Suppressor macrophage treated with lipopolysaccharide for 4 hours (primary cell): ENCODE measurements around the gene FLAD1.
A peak's percentile ranks its signal among the peaks of the same experiment; 100 is the strongest.

Experiments
- DNase-seq: peaks from one replicate; pipeline ENCODE4 v3.0.0-alpha.2; 2020

FLAD1 gene

DNA sequence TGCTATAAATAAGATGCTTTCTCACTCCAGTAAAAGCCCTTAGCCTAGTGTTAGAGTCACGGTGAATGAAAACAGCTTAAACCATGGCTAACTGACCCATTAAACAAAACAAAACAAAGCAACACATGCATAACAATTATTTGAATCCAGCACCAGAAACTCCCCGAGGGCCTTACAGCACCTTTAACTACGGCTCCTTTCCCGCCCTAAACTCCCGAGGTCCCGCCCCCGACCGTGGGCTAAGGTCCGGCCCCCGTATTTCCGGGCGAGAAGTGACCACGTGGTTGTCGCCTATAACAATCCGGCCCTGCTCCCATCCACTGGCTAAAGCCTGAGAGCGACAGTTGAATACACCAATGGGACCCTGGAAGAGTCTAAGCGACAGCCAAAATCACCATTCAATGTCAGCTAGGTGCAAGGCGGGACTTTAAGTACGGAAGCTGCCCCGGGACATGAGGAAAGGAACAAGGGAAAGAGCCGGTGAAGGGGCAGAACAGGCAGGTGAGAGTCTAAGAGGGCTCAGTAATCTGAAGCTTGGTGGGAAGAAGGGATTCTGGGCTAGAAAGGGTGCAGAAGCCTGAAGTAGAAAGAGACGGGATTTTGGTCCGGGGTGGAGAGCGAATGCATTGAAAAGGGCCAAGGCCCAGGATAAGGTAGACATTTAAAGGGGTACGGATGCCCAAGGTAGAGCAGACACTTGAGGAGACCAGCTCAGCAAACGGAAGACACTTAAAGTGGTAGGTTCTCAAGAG is at the start of gene FLAD1:
Gene FLAD1 (plus strand): TSS at position 448 of the 752 bp plus-strand sequence. CDS start 351 bp downstream, outside the sequence.
- DNase-seq, result peak; percentile 99

DNA sequence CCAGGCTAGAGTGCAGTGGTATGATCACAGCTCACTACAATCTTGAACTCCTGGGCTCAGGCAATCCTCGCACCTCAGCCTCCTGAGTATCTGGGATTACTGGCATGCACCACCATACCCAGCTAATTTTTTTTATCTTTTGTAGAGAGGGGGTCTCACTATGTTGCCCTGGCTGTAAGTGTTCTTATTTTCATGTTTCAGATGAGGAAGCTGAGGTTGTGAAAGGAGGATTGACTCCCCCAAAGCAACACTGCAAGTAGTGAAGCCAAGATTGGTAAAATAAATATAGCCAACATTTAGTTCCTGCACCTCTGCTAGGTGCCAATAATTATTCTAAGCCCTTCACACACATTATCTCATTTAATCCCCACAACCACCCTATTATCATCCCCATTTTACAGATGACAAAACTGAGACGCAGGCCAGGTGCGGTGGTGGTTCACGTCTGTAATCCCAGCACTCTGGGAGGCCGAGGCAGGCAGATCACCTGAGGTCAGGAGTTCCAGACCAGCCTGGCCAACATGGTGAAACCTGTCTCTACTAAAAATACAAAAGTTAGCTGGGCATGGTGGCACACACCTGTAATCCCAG is 48.7 kb upstream of the FLAD1 start:
- no peak for DNase-seq

GRCh38 chr1:154935749-154936554 is 47.2 kb upstream of the FLAD1 start:
- DNase-seq, result no peak

- DNase-seq, result peak; percentile 96
Observed at GRCh38 chr1:154936555-154937084, 46.5 kb upstream of the FLAD1 start, which contains the start of gene PMVK. Gene PMVK (minus strand): TSS chr1:154936719. CDS start chr1:154936685, 34 bp downstream.

- DNase-seq, result peak; percentile 92
Observed at GRCh38 chr1:154937085-154937987, 45.8 kb upstream of the FLAD1 start.

- no peak for DNase-seq
Observed at GRCh38 chr1:154937988-154938386, 45.2 kb upstream of the FLAD1 start.

GRCh38 chr1:154938604-154939399 is 44.3 kb upstream of the FLAD1 start:
- no peak for DNase-seq

GRCh38 chr1:154940213-154940560 is 43.0 kb upstream of the FLAD1 start:
- DNase-seq, result no peak

DNA sequence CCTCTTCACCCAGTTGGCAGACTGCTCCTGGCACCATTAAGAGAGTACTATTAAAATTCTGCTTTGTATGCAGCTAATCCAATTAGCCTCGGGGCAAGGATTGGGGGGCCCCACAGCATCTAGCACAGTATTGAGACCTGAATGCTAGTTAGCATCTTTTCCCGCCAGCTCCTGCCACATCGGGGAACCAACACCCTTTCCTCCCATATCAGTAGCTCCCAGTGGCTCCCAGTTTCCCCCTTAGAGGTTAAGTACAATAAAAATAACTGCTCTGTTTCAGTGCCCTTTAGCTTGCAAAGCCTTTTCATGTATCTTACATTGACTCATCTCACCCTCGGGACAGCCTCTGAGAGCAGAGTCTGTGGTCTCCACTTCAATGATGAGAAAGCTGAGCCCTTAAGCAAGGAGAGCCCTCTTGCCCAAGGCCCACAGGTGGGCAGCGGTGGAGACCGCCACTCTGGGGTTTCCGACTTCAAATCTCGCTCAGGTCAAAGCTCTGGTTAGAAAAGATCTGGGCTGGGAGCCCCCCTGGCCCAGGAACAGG is 42.4 kb upstream of the FLAD1 start:
- DNase-seq, result no peak

GRCh38 chr1:154941333-154942013 is 41.7 kb upstream of the FLAD1 start:
- no peak for DNase-seq

DNA sequence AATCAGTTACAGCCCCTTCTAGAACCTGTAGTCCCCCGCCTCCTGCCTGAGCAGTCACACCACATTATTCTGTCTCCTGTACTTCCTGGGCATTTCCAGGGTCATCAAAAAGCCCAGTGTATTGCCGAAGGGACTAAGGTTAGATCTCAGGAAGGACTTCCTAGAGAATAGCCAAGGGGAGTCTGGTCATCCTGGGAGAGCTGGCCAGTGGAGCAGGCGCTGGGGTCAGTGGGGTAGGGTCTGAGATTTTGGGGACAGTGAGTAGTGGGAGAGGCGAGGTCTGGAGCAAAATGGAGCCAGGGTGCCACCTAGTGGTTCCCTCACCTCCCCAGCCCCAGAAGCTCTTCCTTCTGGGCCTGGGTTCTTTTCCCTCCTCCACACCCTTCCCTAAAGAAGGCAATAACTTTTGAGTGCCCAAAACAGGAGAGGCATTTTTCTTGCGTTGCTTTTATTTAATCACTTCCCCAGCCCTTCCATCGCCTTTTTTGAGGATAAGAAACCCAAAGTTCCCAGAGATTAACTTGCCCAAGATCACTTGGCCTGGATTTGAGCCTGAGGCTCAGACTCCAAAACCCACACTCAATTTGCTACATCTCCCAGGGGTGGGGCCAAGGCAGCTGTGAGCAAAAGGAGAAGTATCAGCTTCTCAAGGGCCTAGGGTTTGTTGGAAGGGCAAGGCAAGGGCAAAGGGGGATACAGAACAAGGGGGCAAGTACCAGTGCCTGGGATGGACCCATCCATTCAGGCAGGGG is 39.3 kb upstream of the FLAD1 start:
- peak; percentile 49 for DNase-seq

GRCh38 chr1:154944401-154945159 is 38.6 kb upstream of the FLAD1 start:
- no peak for DNase-seq

GRCh38 chr1:154945160-154945961 is 37.8 kb upstream of the FLAD1 start:
- DNase-seq, result no peak

DNA sequence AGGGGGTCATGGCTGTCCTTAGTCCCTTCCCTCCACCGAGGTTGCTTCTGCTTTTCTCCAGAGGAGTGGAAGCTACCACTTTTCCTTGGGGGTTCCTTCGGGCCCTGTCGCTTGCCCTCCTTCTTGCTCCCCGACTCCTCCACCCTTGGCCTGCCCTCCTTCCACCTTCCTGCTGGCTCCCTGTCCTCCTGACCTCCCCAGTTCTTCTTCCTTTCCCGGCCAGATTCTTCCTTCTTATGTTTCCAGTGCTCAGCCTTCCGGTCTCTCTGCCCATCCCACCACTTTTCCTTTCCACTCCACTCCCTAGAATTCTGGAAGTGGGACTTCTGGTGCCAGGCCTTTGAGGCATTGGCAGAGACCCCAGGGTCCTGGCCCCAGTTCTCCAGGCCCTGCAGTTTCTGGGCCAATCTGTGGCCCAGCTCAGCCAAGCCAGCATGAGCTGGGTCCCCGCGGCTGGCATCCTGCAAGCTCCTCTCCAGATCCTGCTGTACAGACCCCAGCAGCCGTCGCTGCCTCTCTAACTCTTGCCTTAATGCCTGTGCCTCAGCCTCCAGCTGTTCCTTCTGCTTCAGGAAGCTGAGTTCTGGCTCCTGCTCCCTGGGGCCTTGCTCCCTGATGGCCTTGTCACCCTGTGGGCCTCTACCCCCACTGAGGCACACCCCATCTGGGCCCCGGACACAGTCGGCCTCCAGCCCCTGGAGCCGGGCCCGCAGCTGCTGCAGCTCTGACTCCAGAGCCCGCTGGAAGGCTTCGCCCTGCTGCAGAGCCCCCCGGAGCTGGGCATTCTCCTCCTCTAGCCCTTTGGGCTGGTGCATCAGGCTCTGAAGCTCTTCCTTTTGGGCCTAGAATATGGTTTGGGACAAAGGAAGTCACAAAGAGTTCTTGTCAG is 36.9 kb upstream of the FLAD1 start:
- DNase-seq, result no peak

DNA sequence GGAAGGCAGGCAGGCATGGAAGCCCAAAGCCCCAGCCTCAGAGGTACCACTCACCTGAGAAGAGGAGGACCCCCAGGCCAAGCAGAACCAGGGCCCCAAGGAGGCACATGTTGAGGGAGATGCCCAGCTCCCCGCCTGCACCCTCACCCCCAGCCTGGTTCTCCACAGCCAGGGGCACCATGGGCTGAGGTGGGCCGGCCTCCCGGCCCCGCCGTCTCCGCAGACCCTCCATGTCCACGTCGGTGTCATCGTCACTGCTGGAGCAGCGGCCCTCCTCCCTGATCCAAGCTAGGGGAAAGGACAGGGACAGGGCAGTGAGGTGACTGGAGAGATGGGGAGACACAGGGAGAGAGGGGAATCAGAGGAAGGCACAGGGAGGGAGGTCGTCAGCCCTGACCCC is 35.1 kb upstream of the FLAD1 start:
- no peak for DNase-seq

DNA sequence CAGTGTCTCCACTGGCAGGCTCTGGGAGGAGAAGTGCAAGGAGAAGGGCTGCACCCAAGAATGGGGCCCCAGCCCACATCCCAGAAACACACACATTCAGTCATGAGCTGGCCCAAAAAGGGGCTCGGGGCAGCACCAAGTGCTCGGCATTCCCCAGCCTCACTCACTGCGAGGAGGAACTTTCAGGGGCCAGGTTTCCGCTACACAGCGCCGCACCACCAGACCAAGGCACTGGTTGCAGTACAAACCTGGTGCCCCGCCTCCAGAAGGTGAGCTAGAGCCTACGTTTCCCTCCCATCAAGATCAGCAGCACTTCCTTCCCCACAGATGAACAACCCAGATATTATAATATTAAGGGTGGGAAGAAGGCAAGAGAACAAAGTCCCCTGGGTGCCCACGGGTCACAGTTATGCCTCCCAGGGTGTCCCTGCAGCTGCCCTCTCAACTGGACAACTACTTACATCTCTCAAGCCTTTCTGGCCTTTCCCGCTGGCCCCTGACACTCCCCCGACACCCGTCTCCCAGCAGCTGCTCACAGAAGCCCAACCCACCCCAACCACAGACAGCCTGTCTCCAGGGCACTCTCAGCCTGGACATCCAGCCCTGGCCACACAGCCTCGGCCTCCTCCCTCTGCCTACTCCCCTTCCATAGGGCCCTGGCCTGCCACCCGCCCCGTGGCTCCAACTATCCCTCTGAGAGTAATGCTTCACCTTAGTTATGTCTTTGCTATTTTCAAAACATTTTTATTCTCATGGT is 31.1 kb upstream of the FLAD1 start:
- no peak for DNase-seq
